Spleen (tissue), 11 donors: ENCODE results near the gene HMGXB3. TPM values are rescaled to one million over a fixed set of nuclear protein-coding genes. Genes with fewer than 3 reads are reported as not detected.

ENCODE experiments used
- DNase-seq: peaks from one replicate; pipeline ENCODE4 v3.0.0-alpha.2; 2020
- H3K27ac ChIP-seq, 8 donors: fragments of 200-600 bp; sonication (generic) in 7 of 8; 1 replicate in 4 of 8; 2 replicates in 4 of 8; pipeline versions ENCODE4 v1.5.0 to v1.8.0; 2016 to 2021; ENCODE audit warnings: inconsistent platforms in 4 of 8, mild to moderate bottlenecking in 4 of 8, moderate library complexity in 1 of 8
- H3K27me3 ChIP-seq, 7 donors: fragments of 200-600 bp; sonication (generic) in 6 of 7; replicated peaks in 1 of 7; 1 replicate in 4 of 7; 2 replicates in 3 of 7; pipeline versions ENCODE4 v1.5.0 to v1.8.0; 2016 to 2021; ENCODE audit warnings: inconsistent platforms in 3 of 7, mild to moderate bottlenecking in 1 of 7
- H3K36me3 ChIP-seq, 6 donors: fragments of 200-600 bp; sonication (generic) in 5 of 6; 1 replicate in 4 of 6; 2 replicates in 2 of 6; pipeline versions ENCODE4 v1.5.0 to v1.8.0; 2016 to 2021; ENCODE audit warnings: inconsistent platforms in 2 of 6
- H3K4me1 ChIP-seq, 6 donors: fragments of 200-600 bp; sonication (generic) in 5 of 6; 1 replicate in 3 of 6; 2 replicates in 3 of 6; pipeline versions ENCODE4 v1.5.0 to v1.8.0; 2016 to 2021; ENCODE audit warnings: inconsistent platforms in 3 of 6
- H3K4me3 ChIP-seq, 8 donors: fragments of 200-600 bp; sonication (generic) in 7 of 8; 1 replicate in 4 of 8; 2 replicates in 4 of 8; pipeline versions ENCODE4 v1.5.0 to v1.8.0; 2016 to 2021; ENCODE audit warnings: inconsistent platforms in 4 of 8, mild to moderate bottlenecking in 4 of 8, moderate library complexity in 2 of 8
- H3K9me3 ChIP-seq, 8 donors: fragments of 200-600 bp; sonication (generic) in 7 of 8; 1 replicate in 4 of 8; 2 replicates in 4 of 8; pipeline versions ENCODE4 v1.5.0 to v1.8.0; 2016 to 2021; ENCODE audit warnings: inconsistent platforms in 4 of 8
- CTCF ChIP-seq, 11 experiments: fragments of 200-600 bp in 7 of 11; fragments of 450-650 bp in 4 of 11; sonication (generic) in 4 of 11; IDR thresholded peaks in 8 of 11; conservative IDR thresholded peaks in 3 of 11; 1 replicate in 7 of 11; 2 replicates in 4 of 11; pipeline versions ENCODE4 v1.4.0 to v1.8.0; 2016 to 2021; ENCODE audit warnings: antibody characterized with exemption in 11 of 11, inconsistent platforms in 4 of 11, mild to moderate bottlenecking in 1 of 11
- POLR2A ChIP-seq, 3 donors: fragments of 450-650 bp; IDR thresholded peaks; one replicate each; pipeline ENCODE4 v1.5.1; 2017; ENCODE audit warnings: antibody characterized with exemption in 3 of 3, mild to moderate bottlenecking in 1 of 3
- POLR2AphosphoS5 ChIP-seq, 3 donors: sonication (generic); formaldehyde crosslinking; IDR thresholded peaks; one replicate each; pipeline ENCODE4 v1.5.1; 2017; ENCODE audit warnings: antibody characterized with exemption in 3 of 3
- WGBS, 5 donors: extraction: QIAGEN DNeasy Blood & Tissue Kit in 3 of 5; methylation state at CpG; one replicate each; pipeline versions ENCODE4 v1.1.5 to v1.1.7; 2013 to 2018; 5-methylcytosine and 5-hydroxymethylcytosine counted together
- intact Hi-C: fragments of 100-400 bp; cut with DNase I; formaldehyde crosslinking; loops from one replicate; pipeline ENCODE4 v1.15.0; 2023; ENCODE audit warnings: low total_unique reads
- polyA plus RNA-seq, 3 donors: library from polyadenylated mRNA; stranded (reverse); fragments of 200-250 nt; gene quantifications; one replicate each; pipeline ENCODE4 v1.2.1, GENCODE V29; 2013
- total RNA-seq, 7 donors: library from RNA; depleted of rRNA in 3 of 7; stranded (reverse); fragments of >200 nt in 3 of 7; fragmentation: NEBNext Ultra II Directional in 4 of 7; extraction: Animal tissue kit (Norgen Biotek cat#: 25700) in 4 of 7; gene quantifications; one replicate each; pipeline versions ENCODE4 v1.1.0 to v1.2.1, GENCODE V29; 2016 to 2021
- donor health status: healthy with polysubstance abuse.
- donor health status: DM: no; HTN: no; CAD: no; lungs with moderate emphysema.
- donor health status: DM: no; HTN: no; CAD: no.
- donor health status: Bipolar disorder and iron deficiency.
- donor health status: healthy.
- donor health status: DM: no; HTN: no; CAD: no.
- donor health status: DM: yes; HTN: yes; CAD: no.

The HMGXB3 gene
- total and polyA plus RNA-seq, 10 donors: 14.3 to 51.7 (median 34.6) TPM

DNA sequence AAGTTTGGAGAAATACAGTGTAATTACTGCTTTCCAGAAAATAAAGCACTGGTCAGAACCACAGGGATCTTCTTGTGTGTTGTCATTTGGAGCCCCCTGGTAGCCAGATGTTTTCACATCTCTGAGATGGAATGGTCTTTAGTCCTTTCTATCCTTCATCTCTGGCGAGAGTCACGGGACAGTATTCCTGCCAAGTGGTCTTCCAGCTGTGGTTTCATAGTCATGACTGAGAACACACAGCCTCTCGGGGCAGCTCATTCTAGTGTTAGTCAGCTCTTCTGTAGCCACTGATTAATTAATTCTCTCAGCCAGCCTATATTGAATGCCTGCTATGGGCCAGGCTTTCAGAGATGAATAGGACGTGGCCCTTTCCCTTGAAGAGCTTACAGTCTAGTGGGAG, 34.1 kb downstream of the HMGXB3 start:
- H3K27ac ChIP-seq: no peak overlapping the region
- WGBS, 5 donors: 82 to 93% (median 87%) methylated on average over 4 of the region's 4 CpGs
- H3K4me3 ChIP-seq: no peak overlapping the region
- TF ChIP-seq POLR2A (IDR thresholded peaks at IDR 0.05) (no peak), POLR2AphosphoS5 (IDR thresholded peaks at IDR 0.05) (no peak), CTCF (IDR thresholded peaks at IDR 0.05 in 8 of 11, conservative IDR thresholded peaks at IDR 0.05 in 3 of 11) (no peak)
- no peaks in the 10 kb centered on the region for H3K4me1 ChIP-seq
- intact Hi-C loops: no loop called here
- H3K9me3 ChIP-seq: no peaks in the 10 kb centered on the region
- H3K36me3 ChIP-seq: peaks cover 6 to 100% (median 93%) of the 10 kb centered on the region in 6 donors
- no peak for DNase-seq
- H3K27me3 ChIP-seq: no peaks in the 10 kb centered on the region

- H3K9me3 ChIP-seq: no peaks in the 10 kb centered on the region
- intact Hi-C loops: no loop called here
- DNase-seq: no peak
- no peak overlapping the region for H3K27ac ChIP-seq
- H3K4me3 ChIP-seq: no peak overlapping the region
- H3K4me1 ChIP-seq: no peaks in the 10 kb centered on the region
- no peaks in the 10 kb centered on the region for H3K27me3 ChIP-seq
- H3K36me3 ChIP-seq: peaks cover 6 to 100% (median 91%) of the 10 kb centered on the region in 6 donors
- TF ChIP-seq CTCF (IDR thresholded peaks at IDR 0.05 in 8 of 11, conservative IDR thresholded peaks at IDR 0.05 in 3 of 11) (no peak), POLR2A (IDR thresholded peaks at IDR 0.05) (no peak), POLR2AphosphoS5 (IDR thresholded peaks at IDR 0.05) (no peak)
- 72 to 83% (median 76%) methylated on average over 7 of the region's 7 CpGs for WGBS, 5 donors
Measured at GRCh38 chr5:150035139-150035895, 34.8 kb downstream of the HMGXB3 start.

DNA sequence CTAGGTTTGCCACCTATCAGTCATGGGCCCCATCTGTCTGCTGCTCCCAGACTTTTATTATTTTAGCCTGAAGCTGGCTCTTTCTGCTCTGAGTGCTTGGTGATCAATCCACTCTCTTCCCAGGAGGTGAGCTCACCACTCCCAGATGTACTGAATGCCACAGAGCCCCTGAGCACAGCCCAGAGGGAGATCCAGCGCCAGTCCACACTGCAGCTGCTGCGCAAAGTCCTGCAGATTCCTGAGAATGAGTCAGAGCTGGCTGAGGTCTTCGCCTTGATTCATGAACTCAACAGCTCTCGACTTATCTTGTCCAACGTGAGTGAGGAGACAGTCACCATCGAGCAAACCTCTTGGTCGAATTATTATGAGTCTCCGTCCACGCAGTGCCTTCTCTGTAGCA, 36.0 kb downstream of the HMGXB3 start:
- WGBS, 5 donors: 87 to 98% (median 96%) methylated on average over 9 of the region's 9 CpGs
- no peak for DNase-seq
- intact Hi-C loops: no loop called here
- Histone ChIP-seq H3K4me1 (no peaks in the 10 kb centered on the region), H3K27me3 (no peaks in the 10 kb centered on the region), H3K36me3 (peaks cover 9 to 100% (median 91%) of the 10 kb centered on the region in 6 donors), H3K27ac (no peak overlapping the region), H3K4me3 (no peak overlapping the region), H3K9me3 (no peaks in the 10 kb centered on the region)
- TF ChIP-seq POLR2AphosphoS5 (IDR thresholded peaks at IDR 0.05) (no peak), POLR2A (IDR thresholded peaks at IDR 0.05) (no peak), CTCF (IDR thresholded peaks at IDR 0.05 in 8 of 11, conservative IDR thresholded peaks at IDR 0.05 in 3 of 11) (no peak)

DNA sequence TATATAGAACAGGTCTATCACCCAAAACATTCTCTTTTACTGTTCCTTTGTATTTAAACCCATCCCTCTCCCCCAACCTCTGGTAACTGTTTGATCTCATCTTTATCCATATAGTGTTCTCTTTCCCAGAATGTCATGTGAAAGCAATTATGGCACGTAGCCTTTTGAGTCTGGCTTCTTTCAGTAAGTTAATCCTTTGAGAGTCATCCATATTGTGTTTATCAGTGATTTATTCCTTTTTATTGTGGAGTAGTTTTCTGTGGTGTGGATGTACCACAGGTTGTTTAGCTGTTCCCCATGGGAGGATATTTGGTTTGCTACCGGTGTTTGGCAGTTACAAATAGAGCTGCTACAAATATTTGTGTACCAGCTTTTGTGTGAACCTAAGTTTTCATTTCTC, 38.0 kb downstream of the HMGXB3 start:
- 86 to 90% (median 88%) methylated on average over 2 of the region's 2 CpGs for WGBS, 5 donors
- Histone ChIP-seq H3K36me3 (peaks cover 10 to 100% (median 88%) of the 10 kb centered on the region in 6 donors), H3K9me3 (no peaks in the 10 kb centered on the region), H3K27me3 (no peaks in the 10 kb centered on the region), H3K27ac (no peak overlapping the region), H3K4me1 (peaks cover 1 to 12% (median 3%) of the 10 kb centered on the region in 6 donors), H3K4me3 (no peak overlapping the region)
- TF ChIP-seq POLR2A (IDR thresholded peaks at IDR 0.05): no peak
- no peak for TF ChIP-seq POLR2AphosphoS5 (IDR thresholded peaks at IDR 0.05)
- no peak for TF ChIP-seq CTCF (IDR thresholded peaks at IDR 0.05 in 8 of 11, conservative IDR thresholded peaks at IDR 0.05 in 3 of 11)
- intact Hi-C loops: no loop called here
- no peak for DNase-seq
